SK-N-DZ (cell line): ENCODE data around the gene UBE2J2.

Experiments used
- DNase-seq: peaks from one replicate; pipeline ENCODE4 v3.0.0-alpha.2; 2015; ENCODE audit warnings: low spot score

Gene UBE2J2

GRCh38 chr1:1228596-1229321, 44.9 kb downstream of the UBE2J2 start:
- DNase-seq, result no peak

- no peak for DNase-seq
These were observed 45.5 kb downstream of the UBE2J2 start for GRCh38 chr1:1228187-1228586.

- no peak for DNase-seq
These were observed 46.3 kb downstream of the UBE2J2 start for GRCh38 chr1:1227386-1227785.

GRCh38 chr1:1226566-1227362, 46.9 kb downstream of the UBE2J2 start:
- no peak for DNase-seq

- no peak for DNase-seq
These were observed 47.7 kb downstream of the UBE2J2 start for GRCh38 chr1:1225913-1226312.

GRCh38 chr1:1225238-1225845, 48.3 kb downstream of the UBE2J2 start:
- DNase-seq, result no peak

- no peak for DNase-seq
These were observed 49.8 kb downstream of the UBE2J2 start for GRCh38 chr1:1223891-1224290.

- no peak for DNase-seq
These were observed 50.3 kb downstream of the UBE2J2 start for GRCh38 chr1:1223321-1223720.

GRCh38 chr1:1222575-1223225, 51.0 kb downstream of the UBE2J2 start:
- no peak for DNase-seq

- no peak for DNase-seq
These were observed 51.6 kb downstream of the UBE2J2 start for GRCh38 chr1:1221887-1222574.

GRCh38 chr1:1220197-1220596, 53.5 kb downstream of the UBE2J2 start:
- DNase-seq, result no peak

GRCh38 chr1:1219341-1219740, 54.3 kb downstream of the UBE2J2 start:
- DNase-seq, result no peak

GRCh38 chr1:1218524-1219200, 55.0 kb downstream of the UBE2J2 start:
- DNase-seq, result no peak

- no peak for DNase-seq
These were observed 55.8 kb downstream of the UBE2J2 start for GRCh38 chr1:1217621-1218523.

GRCh38 chr1:1216770-1217620, 56.7 kb downstream of the UBE2J2 start:
- DNase-seq, result no peak

GRCh38 chr1:1215881-1216605, 57.6 kb downstream of the UBE2J2 start:
- DNase-seq, result no peak

GRCh38 chr1:1215080-1215676, 58.5 kb downstream of the UBE2J2 start:
- no peak for DNase-seq
